ENCODE data around the gene NSUN7. TPM values are rescaled to one million over a fixed set of nuclear protein-coding genes. Genes with fewer than 3 reads are reported as not detected.

Gene NSUN7
- total and polyA plus RNA-seq, 2 donors (not counting 1 experiment from before 2014, with no cell fraction given) = 0.33 TPM; not detected in 1

DNA sequence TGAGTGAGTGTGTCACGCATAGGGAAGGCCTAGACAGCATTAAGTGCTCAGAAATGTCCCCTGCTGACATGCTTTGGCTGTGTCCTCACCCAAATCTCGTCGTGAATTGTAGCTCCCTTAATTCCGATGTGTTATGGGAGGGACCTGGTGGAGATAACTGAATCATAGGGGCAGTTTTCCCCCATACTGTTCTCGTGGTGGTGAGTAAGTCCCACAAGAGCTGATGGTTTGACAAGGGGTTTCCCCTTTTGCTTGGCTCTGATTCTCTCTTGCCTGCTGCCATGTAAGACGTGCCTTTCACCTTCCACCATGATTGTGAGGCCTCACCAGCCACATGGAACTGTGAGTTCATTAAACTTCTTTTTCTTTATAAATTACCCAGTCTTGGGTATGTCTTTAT lies 78.0 kb downstream of the NSUN7 start:
- Histone ChIP-seq H3K79me2 (ENCODE audit: control insufficient read depth, insufficient read depth, low read length) (no peaks in the 10 kb centered on the region), H3K4me2 (ENCODE audit: extremely low read depth, insufficient read depth, low read length) (no peak overlapping the region), H4K20me1 (ENCODE audit: control insufficient read depth, extremely low read depth, insufficient read depth, low read length) (no peaks in the 10 kb centered on the region), H3K4me1 (ENCODE audit: control insufficient read depth, extremely low read depth, insufficient read depth, low read length) (no peaks in the 10 kb centered on the region), H3K27ac (ENCODE audit: insufficient read depth, low read length) (no peak overlapping the region), H3K4me3 (replicated peaks in 1 of 4; ENCODE audit: control extremely low read depth in 1 of 4, insufficient read depth in 1 of 4, low read depth in 3 of 4, low read length in 4 of 4) (no peak overlapping the region), H3K27me3 (ENCODE audit: control insufficient read depth, insufficient read depth, low read length) (no peaks in the 10 kb centered on the region), H2AFZ (ENCODE audit: low read length) (no peak overlapping the region), H3K9me3 (ENCODE audit: control insufficient read depth, insufficient read depth, low read depth, low read length) (no peaks in the 10 kb centered on the region), H3K9ac (ENCODE audit: insufficient read depth, low read length) (no peak overlapping the region), H3K36me3 (ENCODE audit: control insufficient read depth, insufficient read depth, low read length) (peaks cover 2% of the 10 kb centered on the region)
- no peak for DNase-seq (ENCODE audit: low read depth in 2 of 2)
- no peak for TF ChIP-seq EZH2 (IDR thresholded peaks at IDR 0.05; ENCODE audit: low read length, missing control alignments)
- TF ChIP-seq, protein P1, sequence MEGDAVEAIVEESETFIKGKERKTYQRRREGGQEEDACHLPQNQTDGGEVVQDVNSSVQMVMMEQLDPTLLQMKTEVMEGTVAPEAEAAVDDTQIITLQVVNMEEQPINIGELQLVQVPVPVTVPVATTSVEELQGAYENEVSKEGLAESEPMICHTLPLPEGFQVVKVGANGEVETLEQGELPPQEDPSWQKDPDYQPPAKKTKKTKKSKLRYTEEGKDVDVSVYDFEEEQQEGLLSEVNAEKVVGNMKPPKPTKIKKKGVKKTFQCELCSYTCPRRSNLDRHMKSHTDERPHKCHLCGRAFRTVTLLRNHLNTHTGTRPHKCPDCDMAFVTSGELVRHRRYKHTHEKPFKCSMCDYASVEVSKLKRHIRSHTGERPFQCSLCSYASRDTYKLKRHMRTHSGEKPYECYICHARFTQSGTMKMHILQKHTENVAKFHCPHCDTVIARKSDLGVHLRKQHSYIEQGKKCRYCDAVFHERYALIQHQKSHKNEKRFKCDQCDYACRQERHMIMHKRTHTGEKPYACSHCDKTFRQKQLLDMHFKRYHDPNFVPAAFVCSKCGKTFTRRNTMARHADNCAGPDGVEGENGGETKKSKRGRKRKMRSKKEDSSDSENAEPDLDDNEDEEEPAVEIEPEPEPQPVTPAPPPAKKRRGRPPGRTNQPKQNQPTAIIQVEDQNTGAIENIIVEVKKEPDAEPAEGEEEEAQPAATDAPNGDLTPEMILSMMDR (conservative IDR thresholded peaks at IDR 0.05 in 1 of 2, IDR thresholded peaks at IDR 0.05 in 1 of 2; ENCODE audit: low read depth in 1 of 2, low read length in 2 of 2) = no peak

DNA sequence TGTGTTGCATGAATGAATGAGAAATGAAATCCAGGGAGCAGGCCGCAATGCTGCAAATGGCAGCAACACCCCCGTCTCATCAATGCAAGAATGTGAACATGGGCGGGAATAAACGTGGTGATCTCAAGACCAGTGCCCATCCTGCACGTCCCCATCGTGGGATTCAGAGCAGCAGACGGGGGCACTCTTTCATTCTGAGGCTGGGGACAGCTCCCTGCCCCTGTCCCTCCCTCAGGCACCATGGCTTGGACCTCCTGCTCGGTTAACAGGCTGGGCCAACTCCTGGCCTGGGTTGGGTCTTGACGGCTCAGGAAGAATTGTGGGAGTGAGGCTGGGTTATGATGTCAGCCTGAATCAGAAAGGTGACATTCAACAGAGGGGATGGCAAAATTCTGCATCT lies 78.9 kb downstream of the NSUN7 start:
- Histone ChIP-seq H2AFZ (ENCODE audit: low read length) (no peak overlapping the region), H3K27me3 (ENCODE audit: control insufficient read depth, insufficient read depth, low read length) (no peaks in the 10 kb centered on the region), H3K4me1 (ENCODE audit: control insufficient read depth, extremely low read depth, insufficient read depth, low read length) (no peaks in the 10 kb centered on the region), H3K4me3 (replicated peaks in 1 of 4; ENCODE audit: control extremely low read depth in 1 of 4, insufficient read depth in 1 of 4, low read depth in 3 of 4, low read length in 4 of 4) (no peak overlapping the region), H3K4me2 (ENCODE audit: extremely low read depth, insufficient read depth, low read length) (no peak overlapping the region), H3K9ac (ENCODE audit: insufficient read depth, low read length) (no peak overlapping the region), H3K36me3 (ENCODE audit: control insufficient read depth, insufficient read depth, low read length) (no peaks in the 10 kb centered on the region), H3K79me2 (ENCODE audit: control insufficient read depth, insufficient read depth, low read length) (no peaks in the 10 kb centered on the region), H4K20me1 (ENCODE audit: control insufficient read depth, extremely low read depth, insufficient read depth, low read length) (no peaks in the 10 kb centered on the region), H3K9me3 (ENCODE audit: control insufficient read depth, insufficient read depth, low read depth, low read length) (no peaks in the 10 kb centered on the region), H3K27ac (ENCODE audit: insufficient read depth, low read length) (no peak overlapping the region)
- DNase-seq (ENCODE audit: low read depth in 2 of 2) = no peak
- TF ChIP-seq, protein P1 (conservative IDR thresholded peaks at IDR 0.05 in 1 of 2, IDR thresholded peaks at IDR 0.05 in 1 of 2; ENCODE audit: low read depth in 1 of 2, low read length in 2 of 2) = no peak

DNA sequence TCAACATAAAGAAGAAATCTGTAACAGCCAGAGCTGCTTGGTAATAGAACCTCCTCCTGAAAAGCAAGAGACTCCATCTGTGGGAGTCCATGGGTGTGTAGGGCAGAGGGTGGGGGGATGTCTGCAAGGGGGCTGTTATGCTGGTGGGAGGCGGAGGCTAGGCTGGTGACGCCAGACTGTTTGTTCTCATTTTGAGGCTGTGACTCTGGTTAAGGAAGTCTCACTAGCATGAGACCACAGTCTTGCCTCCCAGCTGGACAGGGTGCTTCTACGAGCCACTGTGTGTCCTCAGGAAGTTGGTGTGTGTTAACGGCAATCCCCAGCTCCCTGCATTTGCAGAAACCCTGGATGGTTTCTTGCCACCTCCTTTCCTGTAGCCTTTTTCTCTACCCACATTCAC lies 79.8 kb downstream of the NSUN7 start:
- Histone ChIP-seq H3K27me3 (ENCODE audit: control insufficient read depth, insufficient read depth, low read length) (no peaks in the 10 kb centered on the region), H3K27ac (ENCODE audit: insufficient read depth, low read length) (no peak overlapping the region), H3K4me1 (ENCODE audit: control insufficient read depth, extremely low read depth, insufficient read depth, low read length) (no peaks in the 10 kb centered on the region), H3K9me3 (ENCODE audit: control insufficient read depth, insufficient read depth, low read depth, low read length) (no peaks in the 10 kb centered on the region), H3K4me3 (replicated peaks in 1 of 4; ENCODE audit: control extremely low read depth in 1 of 4, insufficient read depth in 1 of 4, low read depth in 3 of 4, low read length in 4 of 4) (no peak overlapping the region), H4K20me1 (ENCODE audit: control insufficient read depth, extremely low read depth, insufficient read depth, low read length) (no peaks in the 10 kb centered on the region), H3K36me3 (ENCODE audit: control insufficient read depth, insufficient read depth, low read length) (no peaks in the 10 kb centered on the region), H3K4me2 (ENCODE audit: extremely low read depth, insufficient read depth, low read length) (no peak overlapping the region), H3K9ac (ENCODE audit: insufficient read depth, low read length) (no peak overlapping the region), H3K79me2 (ENCODE audit: control insufficient read depth, insufficient read depth, low read length) (no peaks in the 10 kb centered on the region), H2AFZ (ENCODE audit: low read length) (no peak overlapping the region)
- no peak for DNase-seq (ENCODE audit: low read depth in 2 of 2)
- no peak for TF ChIP-seq EZH2 (IDR thresholded peaks at IDR 0.05; ENCODE audit: low read length, missing control alignments)
- TF ChIP-seq, protein P1 (conservative IDR thresholded peaks at IDR 0.05 in 1 of 2, IDR thresholded peaks at IDR 0.05 in 1 of 2; ENCODE audit: low read depth in 1 of 2, low read length in 2 of 2) = no peak

Data from fibroblast of lung (primary cell).